Smooth muscle cell (in vitro differentiated cells): Measurements from ENCODE around the gene HIPK3. TPM values are rescaled to one million over a fixed set of nuclear protein-coding genes. Genes with fewer than 3 reads are reported as not detected.

Experiments used
- DNase-seq: peaks from one replicate; lab custom pipeline; 2025; ENCODE audit not compliant: unreplicated experiment; lab: John Stamatoyannopoulos, UW
- H2AFZ ChIP-seq: fragments of 200-600 bp; sonication (generic); 2 replicates; pipeline ENCODE4 v1.6.0; 2016; ENCODE audit warnings: antibody characterized with exemption, low read depth, mild to moderate bottlenecking
- H3F3A ChIP-seq: fragments of 200-600 bp; sonication (generic); 2 replicates; pipeline ENCODE4 v1.6.0; 2017; ENCODE audit warnings: antibody characterized with exemption, low read depth
- H3K27ac ChIP-seq: fragments of 200-600 bp; sonication (generic); 2 replicates; pipeline ENCODE4 v1.5.1; 2016; ENCODE audit warnings: low read depth, mild to moderate bottlenecking
- H3K27me3 ChIP-seq: fragments of 200-600 bp; sonication (generic); 2 replicates; pipeline ENCODE4 v1.6.1; 2016; ENCODE audit warnings: low read depth, mild to moderate bottlenecking
- H3K36me3 ChIP-seq: fragments of 200-600 bp; sonication (generic); 2 replicates; pipeline ENCODE4 v1.5.1; 2016; ENCODE audit warnings: low read depth
- H3K4me1 ChIP-seq: fragments of 200-600 bp; sonication (generic); 2 replicates; pipeline ENCODE4 v1.5.1; 2016; ENCODE audit warnings: low read depth
- H3K4me2 ChIP-seq: fragments of 200-600 bp; sonication (generic); 2 replicates; pipeline ENCODE4 v1.6.0; 2016; ENCODE audit warnings: mild to moderate bottlenecking
- H3K4me3 ChIP-seq: fragments of 200-600 bp; sonication (generic); 2 replicates; pipeline ENCODE4 v1.5.1; 2016; ENCODE audit warnings: mild to moderate bottlenecking
- H3K79me2 ChIP-seq: fragments of 200-600 bp; sonication (generic); 2 replicates; pipeline ENCODE4 v1.6.0; 2016; ENCODE audit warnings: low read depth, mild to moderate bottlenecking
- H3K9ac ChIP-seq: fragments of 200-600 bp; sonication (generic); 2 replicates; pipeline ENCODE4 v1.6.0; 2016; ENCODE audit warnings: low read depth
- H3K9me3 ChIP-seq: fragments of 200-600 bp; sonication (generic); replicated peaks from 2 replicates; pipeline ENCODE4 v1.5.1; 2016; ENCODE audit warnings: low read depth
- H4K20me1 ChIP-seq: fragments of 200-600 bp; sonication (generic); 2 replicates; pipeline ENCODE4 v1.6.0; 2016; ENCODE audit warnings: low read depth
- CTCF ChIP-seq: fragments of 200-600 bp; sonication (generic); IDR thresholded peaks from 2 replicates; pipeline ENCODE4 v1.5.1; 2017; ENCODE audit warnings: borderline replicate concordance, mild to moderate bottlenecking, antibody characterized with exemption; ENCODE audit not compliant: insufficient read depth, poor library complexity, severe bottlenecking
- WGBS: methylation state at CpG from one replicate; pipeline ENCODE4 v1.1.7; 2016; ENCODE audit warnings: low lambda C conversion rate; 5-methylcytosine and 5-hydroxymethylcytosine counted together
- polyA plus RNA-seq: library from polyadenylated mRNA; unstranded; fragments of >200 nt; fragmentation: Nextera tagmentation; extraction: Ambion mirVana; gene quantifications from 2 replicates; pipeline ENCODE4 v1.2.1, GENCODE V29; 2016
- total RNA-seq: library from RNA; depleted of rRNA; stranded (reverse); fragments of >200 nt; gene quantifications from 2 replicates; pipeline ENCODE4 v1.2.3, GENCODE V29; 2014

Gene HIPK3
- total and polyA plus RNA-seq, 2 experiments from 2014 or later, result 15.3 to 80.0 TPM

DNA sequence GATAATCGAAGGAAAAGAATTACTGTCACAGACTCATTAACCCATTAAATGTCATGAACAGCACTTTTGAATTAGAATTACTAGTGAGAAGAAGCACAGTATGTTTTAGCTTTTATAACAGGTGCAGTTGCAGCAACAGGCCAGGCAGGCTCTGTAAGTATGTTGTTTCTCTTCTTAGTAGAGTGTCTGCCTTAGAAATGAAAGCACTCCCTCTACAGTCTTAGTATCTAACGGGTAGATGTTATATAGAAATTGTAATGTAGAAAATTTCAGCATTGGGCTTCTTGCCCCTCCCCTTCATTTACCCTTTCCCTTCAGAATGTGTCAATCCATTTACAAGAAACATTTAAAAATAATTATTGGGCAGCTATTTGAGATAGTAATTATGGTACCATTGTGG lies 87.4 kb downstream of the HIPK3 start:
- Histone ChIP-seq H3K4me1 (no peaks in the 10 kb centered on the region), H3K4me2 (no peak overlapping the region), H3K79me2 (peaks cover 18% of the 10 kb centered on the region), H3K9me3 (no peaks in the 10 kb centered on the region), H3K27me3 (no peaks in the 10 kb centered on the region), H2AFZ (no peak overlapping the region), H3F3A (no peaks in the 10 kb centered on the region), H4K20me1 (peaks cover 45% of the 10 kb centered on the region), H3K36me3 (peaks cover 56% of the 10 kb centered on the region), H3K9ac (no peak overlapping the region), H3K27ac (no peak overlapping the region), H3K4me3 (no peak overlapping the region)
- no peak for TF ChIP-seq CTCF
- 92% methylated on average over 2 of the region's 2 CpGs for WGBS
- DNase-seq, result no peak

- no peak overlapping the region for H3K27ac ChIP-seq
- no peak overlapping the region for H3K4me2 ChIP-seq
- H3K79me2 ChIP-seq, result peaks cover 6% of the 10 kb centered on the region
- H3K9me3 ChIP-seq, result no peaks in the 10 kb centered on the region
- WGBS, result 90% methylated on average over 2 of the region's 2 CpGs
- H2AFZ ChIP-seq, result no peak overlapping the region
- H3K4me1 ChIP-seq, result no peaks in the 10 kb centered on the region
- TF ChIP-seq CTCF, result no peak
- H3K9ac ChIP-seq, result no peak overlapping the region
- no peaks in the 10 kb centered on the region for H3K27me3 ChIP-seq
- H4K20me1 ChIP-seq, result peaks cover 47% of the 10 kb centered on the region
- H3K36me3 ChIP-seq, result peaks cover 42% of the 10 kb centered on the region
- H3K4me3 ChIP-seq, result no peak overlapping the region
- H3F3A ChIP-seq, result no peaks in the 10 kb centered on the region
- DNase-seq, result no peak
Measured at GRCh38 chr11:33347490-33348125, 90.4 kb downstream of the HIPK3 start.

DNA sequence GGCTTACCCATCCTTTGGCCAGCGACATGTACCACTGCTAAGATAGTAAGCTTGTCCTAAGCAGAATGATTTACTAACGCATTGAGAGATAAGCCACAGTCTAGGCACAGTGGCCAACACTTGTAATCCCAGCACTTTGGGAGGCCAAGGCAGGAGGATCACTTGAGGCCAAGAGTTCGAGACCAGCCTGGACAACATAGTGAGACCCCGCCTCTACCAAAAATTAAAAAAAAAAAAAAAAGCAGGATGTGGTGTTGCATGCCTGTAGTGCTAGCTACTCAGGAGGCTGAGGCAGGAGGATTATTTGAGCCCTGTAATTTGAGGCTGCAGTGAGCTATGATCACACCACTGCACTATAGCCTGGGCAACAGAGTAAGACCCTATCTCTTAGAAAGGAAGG lies 93.1 kb downstream of the HIPK3 start:
- Histone ChIP-seq H3K27me3 (no peaks in the 10 kb centered on the region), H3K36me3 (peaks cover 43% of the 10 kb centered on the region)

More for the DNA sequence above, 93.1 kb downstream of the HIPK3 start:
- no peaks in the 10 kb centered on the region for H3F3A ChIP-seq
- H3K4me2 ChIP-seq, result no peak overlapping the region
- H3K4me1 ChIP-seq, result no peaks in the 10 kb centered on the region
- no peaks in the 10 kb centered on the region for H3K9me3 ChIP-seq
- H2AFZ ChIP-seq, result no peak overlapping the region
- DNase-seq, result no peak
- H3K9ac ChIP-seq, result no peak overlapping the region
- no peak overlapping the region for H3K27ac ChIP-seq
- peaks cover 31% of the 10 kb centered on the region for H4K20me1 ChIP-seq
- WGBS, result 98% methylated on average over 4 of the region's 4 CpGs
- no peak for TF ChIP-seq CTCF
- H3K79me2 ChIP-seq, result peaks cover under 1% of the 10 kb centered on the region
- no peak overlapping the region for H3K4me3 ChIP-seq
